HepG2 (cell line): ENCODE results near the gene GRPEL2. TPM values are rescaled to one million over a fixed set of nuclear protein-coding genes. Genes with fewer than 3 reads are reported as not detected.

Experiments
- ESRRA ChIP-seq: sonication (generic); formaldehyde crosslinking; IDR thresholded peaks from 2 replicates; pipeline ENCODE4 v1.5.1; 2020; ENCODE audit warnings: mild to moderate bottlenecking, low read depth, missing genetic modification reagents
- FOSL2 ChIP-seq: sonication (generic); formaldehyde crosslinking; IDR thresholded peaks from 2 replicates; pipeline ENCODE4 v1.4.0; 2020; ENCODE audit warnings: missing genetic modification reagents
- FOXO1 ChIP-seq: sonication (generic); formaldehyde crosslinking; IDR thresholded peaks from 2 replicates; pipeline ENCODE4 v1.4.0; 2020; ENCODE audit warnings: missing genetic modification reagents
- GPN1 ChIP-seq: sonication (generic); formaldehyde crosslinking; IDR thresholded peaks from 2 replicates; pipeline ENCODE4 v1.5.1; 2020; ENCODE audit warnings: missing genetic modification reagents, borderline replicate concordance
- KMT2A ChIP-seq: sonication (generic); formaldehyde crosslinking; IDR thresholded peaks from 2 replicates; pipeline ENCODE4 v1.4.0; 2020; ENCODE audit warnings: missing genetic modification reagents
- MEIS1 ChIP-seq: sonication (generic); formaldehyde crosslinking; IDR thresholded peaks from 2 replicates; pipeline ENCODE4 v1.9.0; 2021; ENCODE audit warnings: mild to moderate bottlenecking, missing genetic modification reagents, moderate library complexity, borderline replicate concordance
- RNF2 ChIP-seq: fragments of 450-650 bp; conservative IDR thresholded peaks from 2 replicates; pipeline ENCODE4 v1.6.1; 2016; ENCODE audit warnings: low read depth
- SCMH1 ChIP-seq: sonication (generic); formaldehyde crosslinking; IDR thresholded peaks from 2 replicates; pipeline ENCODE4 v1.9.0; 2021; ENCODE audit warnings: missing genetic modification reagents, mild to moderate bottlenecking, borderline replicate concordance
- ZNF143 ChIP-seq: sonication (generic); formaldehyde crosslinking; IDR thresholded peaks from 2 replicates; pipeline ENCODE4 v1.4.0; 2020; ENCODE audit warnings: missing genetic modification reagents
- ZNF24 ChIP-seq: fragments of 450-650 bp; IDR thresholded peaks from 2 replicates; pipeline ENCODE4 v1.6.1; 2017; ENCODE audit warnings: antibody characterized with exemption, mild to moderate bottlenecking
- ZNF615 ChIP-seq: sonication (generic); formaldehyde crosslinking; IDR thresholded peaks from 2 replicates; pipeline ENCODE4 v1.5.0; 2020; ENCODE audit warnings: mild to moderate bottlenecking, missing genetic modification reagents, borderline replicate concordance
- polyA plus RNA-seq, 8 experiments: library from polyadenylated mRNA; depleted of rRNA in 3 of 8; stranded (reverse) in 7 of 8; unstranded in 1 of 8; fragments of >200 nt; fragmentation: Illumina TruSeq in 4 of 8; extraction: Trizol in 4 of 8; gene quantifications; 2 replicates each; pipeline versions ENCODE4 v1.2.1 to v1.2.3, GENCODE V29; 2011 to 2016; ENCODE audit warnings: low read depth in 4 of 8, missing spikeins in 1 of 8, mixed read lengths in 1 of 8; ENCODE audit not compliant: insufficient read depth in 1 of 8
- total RNA-seq, 5 experiments: library from RNA; depleted of rRNA; stranded (reverse); fragments of >200 nt; fragmentation: Illumina TruSeq; extraction: Trizol; gene quantifications; 2 replicates each; pipeline ENCODE4 v1.2.3, GENCODE V29; 2016; ENCODE audit warnings: low read depth in 1 of 5
- TF ChIP-seq, protein P1 (sequence below): sonication (generic); formaldehyde crosslinking; IDR thresholded peaks from 2 replicates; pipeline ENCODE4 v1.4.0; 2020; ENCODE audit warnings: missing genetic modification reagents
- TF ChIP-seq, protein P2 (sequence below): conservative IDR thresholded peaks from 2 replicates; pipeline ENCODE4 v1.6.1; 2018; ENCODE audit warnings: missing genetic modification reagents
- TF ChIP-seq, protein P3 (sequence below): sonication (generic); formaldehyde crosslinking; IDR thresholded peaks from 2 replicates; pipeline ENCODE4 v1.9.0; 2022; ENCODE audit warnings: low read depth, missing genetic modification reagents
- TF ChIP-seq, protein P4 (sequence below): sonication (generic); formaldehyde crosslinking; IDR thresholded peaks from 2 replicates; pipeline ENCODE4 v1.4.0; 2020; ENCODE audit warnings: missing genetic modification reagents
- TF ChIP-seq, protein P5 (sequence below): sonication (generic); formaldehyde crosslinking; IDR thresholded peaks from 2 replicates; pipeline ENCODE4 v1.5.0; 2020; ENCODE audit warnings: missing genetic modification reagents

Gene GRPEL2
- total and polyA plus RNA-seq, 2 of the 13 experiments (the other 11 are each of a cell fraction or from before 2014, with no cell fraction given) = 13.1 to 16.6 TPM

DNA sequence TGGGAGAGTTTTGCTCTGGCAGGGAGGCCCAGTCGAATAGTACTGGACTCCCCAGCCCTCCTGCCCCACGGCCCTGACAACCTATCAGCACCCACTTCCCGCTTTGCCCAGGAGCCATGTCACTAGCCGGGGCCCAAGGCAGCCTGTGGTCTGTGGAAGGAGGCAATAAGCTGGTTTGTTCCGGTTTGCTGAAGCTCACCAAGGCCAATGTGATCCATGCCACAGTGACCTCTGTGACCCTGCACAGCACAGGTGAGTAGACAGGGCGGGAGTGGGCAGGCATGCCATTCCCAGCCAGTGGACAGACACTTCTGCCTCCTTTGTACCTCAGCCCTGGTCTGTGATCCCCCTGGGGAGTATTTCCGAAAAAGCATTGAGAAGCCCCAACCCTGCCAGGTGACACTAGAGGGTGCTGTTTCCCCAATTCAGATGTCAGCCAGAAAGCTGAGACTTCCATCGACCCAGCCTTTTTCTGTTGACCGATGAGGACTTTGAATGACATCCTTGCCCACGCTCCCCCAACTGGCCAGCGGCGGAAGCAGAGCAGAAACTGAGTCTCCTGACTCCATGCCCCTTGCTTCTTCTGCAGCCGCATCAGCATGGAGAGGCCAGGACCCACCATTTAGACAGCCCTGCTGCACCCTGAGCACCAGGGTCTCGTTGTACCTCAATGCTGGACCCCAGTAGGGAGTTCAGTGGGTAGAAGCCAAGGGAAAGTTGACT lies 22.1 kb downstream of the GRPEL2 start (continued):
- TF ChIP-seq, protein P1, sequence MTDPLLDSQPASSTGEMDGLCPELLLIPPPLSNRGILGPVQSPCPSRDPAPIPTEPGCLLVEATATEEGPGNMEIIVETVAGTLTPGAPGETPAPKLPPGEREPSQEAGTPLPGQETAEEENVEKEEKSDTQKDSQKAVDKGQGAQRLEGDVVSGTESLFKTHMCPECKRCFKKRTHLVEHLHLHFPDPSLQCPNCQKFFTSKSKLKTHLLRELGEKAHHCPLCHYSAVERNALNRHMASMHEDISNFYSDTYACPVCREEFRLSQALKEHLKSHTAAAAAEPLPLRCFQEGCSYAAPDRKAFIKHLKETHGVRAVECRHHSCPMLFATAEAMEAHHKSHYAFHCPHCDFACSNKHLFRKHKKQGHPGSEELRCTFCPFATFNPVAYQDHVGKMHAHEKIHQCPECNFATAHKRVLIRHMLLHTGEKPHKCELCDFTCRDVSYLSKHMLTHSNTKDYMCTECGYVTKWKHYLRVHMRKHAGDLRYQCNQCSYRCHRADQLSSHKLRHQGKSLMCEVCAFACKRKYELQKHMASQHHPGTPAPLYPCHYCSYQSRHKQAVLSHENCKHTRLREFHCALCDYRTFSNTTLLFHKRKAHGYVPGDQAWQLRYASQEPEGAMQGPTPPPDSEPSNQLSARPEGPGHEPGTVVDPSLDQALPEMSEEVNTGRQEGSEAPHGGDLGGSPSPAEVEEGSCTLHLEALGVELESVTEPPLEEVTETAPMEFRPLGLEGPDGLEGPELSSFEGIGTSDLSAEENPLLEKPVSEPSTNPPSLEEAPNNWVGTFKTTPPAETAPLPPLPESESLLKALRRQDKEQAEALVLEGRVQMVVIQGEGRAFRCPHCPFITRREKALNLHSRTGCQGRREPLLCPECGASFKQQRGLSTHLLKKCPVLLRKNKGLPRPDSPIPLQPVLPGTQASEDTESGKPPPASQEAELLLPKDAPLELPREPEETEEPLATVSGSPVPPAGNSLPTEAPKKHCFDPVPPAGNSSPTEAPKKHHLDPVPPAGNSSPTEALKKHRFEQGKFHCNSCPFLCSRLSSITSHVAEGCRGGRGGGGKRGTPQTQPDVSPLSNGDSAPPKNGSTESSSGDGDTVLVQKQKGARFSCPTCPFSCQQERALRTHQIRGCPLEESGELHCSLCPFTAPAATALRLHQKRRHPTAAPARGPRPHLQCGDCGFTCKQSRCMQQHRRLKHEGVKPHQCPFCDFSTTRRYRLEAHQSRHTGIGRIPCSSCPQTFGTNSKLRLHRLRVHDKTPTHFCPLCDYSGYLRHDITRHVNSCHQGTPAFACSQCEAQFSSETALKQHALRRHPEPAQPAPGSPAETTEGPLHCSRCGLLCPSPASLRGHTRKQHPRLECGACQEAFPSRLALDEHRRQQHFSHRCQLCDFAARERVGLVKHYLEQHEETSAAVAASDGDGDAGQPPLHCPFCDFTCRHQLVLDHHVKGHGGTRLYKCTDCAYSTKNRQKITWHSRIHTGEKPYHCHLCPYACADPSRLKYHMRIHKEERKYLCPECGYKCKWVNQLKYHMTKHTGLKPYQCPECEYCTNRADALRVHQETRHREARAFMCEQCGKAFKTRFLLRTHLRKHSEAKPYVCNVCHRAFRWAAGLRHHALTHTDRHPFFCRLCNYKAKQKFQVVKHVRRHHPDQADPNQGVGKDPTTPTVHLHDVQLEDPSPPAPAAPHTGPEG = no peak
- TF ChIP-seq ESRRA (CRISPR knock-in tag) = peak; percentile 71; the same call in 1 of the 2 replicates
- no peak for TF ChIP-seq KMT2A (CRISPR knock-in tag)
- no peak for TF ChIP-seq ZNF615
- TF ChIP-seq RNF2 = no peak
- TF ChIP-seq ZNF143 = no peak
- TF ChIP-seq, protein P2, sequence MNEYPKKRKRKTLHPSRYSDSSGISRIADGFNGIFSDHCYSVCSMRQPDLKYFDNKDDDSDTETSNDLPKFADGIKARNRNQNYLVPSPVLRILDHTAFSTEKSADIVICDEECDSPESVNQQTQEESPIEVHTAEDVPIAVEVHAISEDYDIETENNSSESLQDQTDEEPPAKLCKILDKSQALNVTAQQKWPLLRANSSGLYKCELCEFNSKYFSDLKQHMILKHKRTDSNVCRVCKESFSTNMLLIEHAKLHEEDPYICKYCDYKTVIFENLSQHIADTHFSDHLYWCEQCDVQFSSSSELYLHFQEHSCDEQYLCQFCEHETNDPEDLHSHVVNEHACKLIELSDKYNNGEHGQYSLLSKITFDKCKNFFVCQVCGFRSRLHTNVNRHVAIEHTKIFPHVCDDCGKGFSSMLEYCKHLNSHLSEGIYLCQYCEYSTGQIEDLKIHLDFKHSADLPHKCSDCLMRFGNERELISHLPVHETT (CRISPR knock-in tag) = no peak
- TF ChIP-seq GPN1 (CRISPR knock-in tag) = no peak
- no peak for TF ChIP-seq ZNF24
- TF ChIP-seq SCMH1 (CRISPR knock-in tag) = no peak
- peak; percentile 93; the same call in 1 of the 2 replicates for TF ChIP-seq MEIS1 (CRISPR knock-in tag)
- TF ChIP-seq FOXO1 (CRISPR knock-in tag) = peak; percentile 81
- TF ChIP-seq, protein P3, sequence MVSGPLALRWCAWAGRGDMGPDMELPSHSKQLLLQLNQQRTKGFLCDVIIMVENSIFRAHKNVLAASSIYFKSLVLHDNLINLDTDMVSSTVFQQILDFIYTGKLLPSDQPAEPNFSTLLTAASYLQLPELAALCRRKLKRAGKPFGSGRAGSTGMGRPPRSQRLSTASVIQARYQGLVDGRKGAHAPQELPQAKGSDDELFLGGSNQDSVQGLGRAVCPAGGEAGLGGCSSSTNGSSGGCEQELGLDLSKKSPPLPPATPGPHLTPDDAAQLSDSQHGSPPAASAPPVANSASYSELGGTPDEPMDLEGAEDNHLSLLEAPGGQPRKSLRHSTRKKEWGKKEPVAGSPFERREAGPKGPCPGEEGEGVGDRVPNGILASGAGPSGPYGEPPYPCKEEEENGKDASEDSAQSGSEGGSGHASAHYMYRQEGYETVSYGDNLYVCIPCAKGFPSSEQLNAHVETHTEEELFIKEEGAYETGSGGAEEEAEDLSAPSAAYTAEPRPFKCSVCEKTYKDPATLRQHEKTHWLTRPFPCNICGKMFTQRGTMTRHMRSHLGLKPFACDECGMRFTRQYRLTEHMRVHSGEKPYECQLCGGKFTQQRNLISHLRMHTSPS = peak; percentile 83; the same call in 1 of the 2 replicates
- TF ChIP-seq, protein P4, sequence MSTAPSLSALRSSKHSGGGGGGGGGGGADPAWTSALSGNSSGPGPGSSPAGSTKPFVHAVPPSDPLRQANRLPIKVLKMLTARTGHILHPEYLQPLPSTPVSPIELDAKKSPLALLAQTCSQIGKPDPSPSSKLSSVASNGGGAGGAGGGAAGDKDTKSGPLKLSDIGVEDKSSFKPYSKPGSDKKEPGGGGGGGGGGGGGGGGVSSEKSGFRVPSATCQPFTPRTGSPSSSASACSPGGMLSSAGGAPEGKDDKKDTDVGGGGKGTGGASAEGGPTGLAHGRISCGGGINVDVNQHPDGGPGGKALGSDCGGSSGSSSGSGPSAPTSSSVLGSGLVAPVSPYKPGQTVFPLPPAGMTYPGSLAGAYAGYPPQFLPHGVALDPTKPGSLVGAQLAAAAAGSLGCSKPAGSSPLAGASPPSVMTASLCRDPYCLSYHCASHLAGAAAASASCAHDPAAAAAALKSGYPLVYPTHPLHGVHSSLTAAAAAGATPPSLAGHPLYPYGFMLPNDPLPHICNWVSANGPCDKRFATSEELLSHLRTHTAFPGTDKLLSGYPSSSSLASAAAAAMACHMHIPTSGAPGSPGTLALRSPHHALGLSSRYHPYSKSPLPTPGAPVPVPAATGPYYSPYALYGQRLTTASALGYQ (CRISPR knock-in tag) = no peak
- peak; percentile 41 for TF ChIP-seq FOSL2 (CRISPR knock-in tag)
- TF ChIP-seq, protein P5, sequence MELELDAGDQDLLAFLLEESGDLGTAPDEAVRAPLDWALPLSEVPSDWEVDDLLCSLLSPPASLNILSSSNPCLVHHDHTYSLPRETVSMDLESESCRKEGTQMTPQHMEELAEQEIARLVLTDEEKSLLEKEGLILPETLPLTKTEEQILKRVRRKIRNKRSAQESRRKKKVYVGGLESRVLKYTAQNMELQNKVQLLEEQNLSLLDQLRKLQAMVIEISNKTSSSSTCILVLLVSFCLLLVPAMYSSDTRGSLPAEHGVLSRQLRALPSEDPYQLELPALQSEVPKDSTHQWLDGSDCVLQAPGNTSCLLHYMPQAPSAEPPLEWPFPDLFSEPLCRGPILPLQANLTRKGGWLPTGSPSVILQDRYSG (CRISPR knock-in tag) = no peak
